NCI-H1930 (cell line): ENCODE results near the gene HAAO.
"Not testable (repeated sequence)": the region's sequence is repeated elsewhere in the genome, so short reads cannot be mapped to it uniquely, and the experiment has no call there.

ENCODE experiments used
- DNase-seq, 2 experiments: peaks; one replicate each; lab custom pipeline; 2025; lab: John Stamatoyannopoulos, UW

The HAAO gene

DNA sequence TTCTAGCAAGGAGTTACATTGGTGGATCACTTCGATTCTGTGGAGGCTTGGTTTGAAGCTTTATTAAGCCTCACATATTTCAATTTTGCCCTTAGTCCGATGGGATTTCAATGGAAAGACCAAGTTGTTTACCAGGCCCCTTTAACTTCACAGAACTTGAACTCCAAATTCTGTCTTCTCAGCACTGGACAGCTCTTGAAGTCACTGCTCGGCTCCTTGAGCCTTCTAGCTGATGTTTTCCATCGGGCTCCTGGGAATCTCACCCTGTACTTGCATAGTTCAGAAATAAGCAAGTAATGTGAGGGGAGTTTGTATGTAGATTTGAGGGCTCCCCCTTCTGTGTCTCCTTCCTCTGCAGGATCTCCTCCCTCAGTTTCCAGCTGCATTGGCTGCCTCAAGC lies 43.5 kb downstream of the HAAO start:
- no peak for DNase-seq

- DNase-seq, result no peak
Measured at GRCh38 chr2:42747422-42747821, 45.0 kb downstream of the HAAO start.

DNA sequence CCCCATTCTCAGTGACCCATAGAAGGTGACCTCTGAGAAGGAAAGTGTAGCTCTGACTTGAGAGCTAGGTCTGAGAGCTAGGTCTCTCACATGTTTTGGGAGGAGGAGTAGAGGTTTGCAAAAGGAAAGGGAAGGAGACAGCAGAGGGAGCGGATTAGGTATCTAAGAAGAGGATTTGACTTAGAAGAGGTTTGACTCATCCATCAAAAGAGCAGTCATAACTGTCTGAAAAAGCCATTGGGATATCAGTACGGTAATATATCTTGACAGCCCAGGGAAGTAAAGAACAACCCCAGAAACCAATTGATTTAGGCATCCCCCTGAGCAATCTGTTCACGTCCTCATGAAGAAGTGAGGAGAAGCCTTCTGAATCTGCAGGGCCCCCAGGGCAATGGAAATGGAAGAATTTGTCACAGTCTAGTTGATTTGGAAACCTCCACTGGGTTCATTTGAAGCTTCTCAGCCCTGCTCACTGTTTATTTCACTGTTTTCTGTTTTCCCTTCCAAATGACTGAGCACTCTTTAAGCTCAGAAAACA lies 47.8 kb downstream of the HAAO start:
- DNase-seq, result no peak

DNA sequence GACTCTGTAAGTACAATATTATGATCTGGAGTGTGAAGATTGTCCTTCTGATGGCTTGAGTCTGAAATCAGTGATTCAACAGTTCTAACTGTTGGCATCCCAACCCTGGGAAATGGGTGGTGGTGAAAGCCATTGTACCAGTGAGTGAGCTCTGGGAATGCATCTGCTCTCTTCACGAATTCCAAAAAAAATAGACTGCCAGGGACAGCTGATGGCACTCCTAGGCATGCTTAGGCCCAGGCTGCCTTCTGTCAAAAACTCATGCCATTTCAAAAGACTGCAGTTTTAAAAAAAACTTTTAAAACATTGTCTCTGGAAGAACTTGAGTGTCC lies 48.8 kb downstream of the HAAO start:
- no peak for DNase-seq

- DNase-seq, result no peak
Measured at GRCh38 chr2:42742740-42743658, 49.4 kb downstream of the HAAO start.

- no peak for DNase-seq
Measured at GRCh38 chr2:42741140-42741539, 51.2 kb downstream of the HAAO start.

- DNase-seq, result no peak
Measured at GRCh38 chr2:42736598-42737322, 55.6 kb downstream of the HAAO start.

DNA sequence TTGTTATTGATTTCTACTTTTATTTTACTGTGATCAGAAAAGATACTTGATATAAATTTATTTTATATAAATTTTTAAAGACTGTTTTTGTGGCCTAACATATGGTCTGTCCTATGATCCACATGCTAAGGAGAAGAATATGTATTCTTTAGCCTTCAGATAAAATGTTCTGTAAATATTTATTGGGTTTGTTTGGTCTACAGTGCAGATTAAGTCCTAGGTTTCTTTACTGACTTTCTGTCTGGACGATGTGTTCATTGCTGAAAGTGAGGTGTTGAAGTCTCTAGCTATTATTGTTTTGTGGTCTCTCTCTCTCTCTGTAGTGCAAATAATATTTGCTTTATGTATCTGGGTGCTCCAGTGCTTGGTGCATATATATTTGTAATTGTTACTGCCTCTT lies 58.5 kb downstream of the HAAO start:
- no peak for DNase-seq

DNA sequence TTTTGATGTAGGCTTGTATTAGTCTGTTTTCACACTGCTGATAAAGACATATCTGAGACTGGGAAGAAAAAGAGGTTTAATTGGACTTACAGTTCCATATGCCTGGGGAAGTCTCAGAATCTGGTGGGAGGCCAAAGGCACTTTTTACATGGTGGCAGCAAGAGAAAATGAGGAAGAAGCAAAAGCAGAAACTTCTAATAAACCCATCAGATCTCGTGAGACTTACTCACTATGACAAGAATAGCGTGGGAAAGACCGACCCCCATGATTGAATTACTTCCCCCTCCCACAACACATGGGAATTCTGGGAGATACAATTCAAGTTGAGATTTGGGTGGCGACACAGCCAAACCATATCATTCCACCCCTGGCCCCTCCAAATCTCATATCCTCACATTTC lies 61.1 kb downstream of the HAAO start:
- not testable (repeated sequence) for DNase-seq

- no peak for DNase-seq
Measured at GRCh38 chr2:42726680-42727079, 65.7 kb downstream of the HAAO start.

DNA sequence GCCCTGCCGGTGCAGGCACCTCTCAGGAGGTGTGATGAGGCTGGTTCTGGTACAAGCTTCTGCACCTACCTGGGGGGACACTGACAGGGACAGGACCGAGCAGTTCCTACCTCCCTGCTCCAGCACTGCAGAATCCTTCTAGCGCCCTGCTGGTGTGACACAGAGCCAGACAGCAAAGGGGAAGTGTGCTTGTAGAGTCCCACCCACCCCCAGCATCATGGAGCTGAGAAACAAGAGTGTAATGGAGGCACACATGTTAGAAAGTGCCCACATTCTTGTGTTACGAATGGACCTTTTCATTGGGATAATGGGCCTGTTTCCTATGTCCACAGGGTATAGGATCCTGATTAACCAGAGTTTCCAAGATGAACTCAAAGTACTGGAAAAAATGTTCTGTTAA lies 66.7 kb downstream of the HAAO start:
- DNase-seq, result no peak

GRCh38 chr2:42724886-42725285 lies 67.5 kb downstream of the HAAO start:
- no peak for DNase-seq

DNA sequence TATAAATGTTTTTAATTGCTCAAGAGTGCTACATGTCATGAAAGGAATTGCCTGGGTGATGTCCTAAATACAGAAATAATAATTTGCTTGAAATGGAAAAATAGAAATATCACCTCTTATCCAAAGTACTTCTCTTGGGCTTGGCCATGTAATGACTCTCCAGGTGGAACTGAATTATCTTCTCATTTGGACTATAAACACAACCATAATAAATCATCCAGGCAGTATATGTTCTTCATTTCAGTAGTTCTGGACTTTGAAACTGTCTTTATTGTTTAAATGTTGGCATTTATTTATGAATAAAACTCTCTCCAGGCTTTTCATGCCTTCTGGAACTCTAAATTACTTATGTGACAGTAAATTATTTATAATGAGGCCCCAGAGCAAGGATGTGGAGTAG lies 68.9 kb downstream of the HAAO start:
- DNase-seq, result no peak

DNA sequence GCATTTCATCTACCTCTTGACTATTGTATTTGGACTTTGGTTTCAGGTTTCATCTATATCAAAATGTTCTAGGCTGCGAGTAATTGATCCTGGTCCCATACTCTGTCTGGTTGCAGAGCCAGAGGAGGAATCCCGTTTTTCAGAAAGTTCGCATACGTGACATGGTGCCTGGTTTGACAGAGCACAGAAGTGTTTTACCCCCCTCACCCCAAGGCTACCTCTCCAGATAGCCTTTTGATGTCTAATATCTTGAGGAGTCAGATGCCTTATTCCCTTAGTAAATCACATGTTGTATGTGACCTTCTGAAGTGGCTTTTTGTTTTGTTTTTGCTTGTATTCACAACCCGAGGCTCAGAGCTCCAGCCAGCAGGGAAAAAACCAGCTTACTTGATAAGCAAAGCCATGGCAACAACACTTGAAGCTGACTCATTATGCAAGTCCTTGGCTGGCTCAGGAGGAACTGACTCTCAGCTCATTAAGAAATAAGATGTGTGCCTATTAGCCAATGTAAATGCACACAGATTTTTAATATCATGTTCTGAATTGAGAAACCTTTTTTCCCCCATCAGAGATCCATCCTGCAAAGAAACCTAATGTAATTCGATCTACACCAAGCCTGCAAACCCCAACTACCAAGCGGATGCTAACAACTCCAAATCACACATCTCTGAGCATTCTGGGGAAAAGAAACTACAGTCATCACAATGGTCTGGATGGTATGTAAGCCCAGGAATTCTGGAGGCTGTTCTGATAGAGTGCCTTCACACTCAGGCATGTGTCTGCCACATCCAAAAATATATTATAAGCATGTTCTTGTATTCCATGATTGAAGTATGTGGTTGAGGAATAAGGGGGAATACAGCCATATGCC lies 69.8 kb downstream of the HAAO start:
- DNase-seq, result no peak

DNA sequence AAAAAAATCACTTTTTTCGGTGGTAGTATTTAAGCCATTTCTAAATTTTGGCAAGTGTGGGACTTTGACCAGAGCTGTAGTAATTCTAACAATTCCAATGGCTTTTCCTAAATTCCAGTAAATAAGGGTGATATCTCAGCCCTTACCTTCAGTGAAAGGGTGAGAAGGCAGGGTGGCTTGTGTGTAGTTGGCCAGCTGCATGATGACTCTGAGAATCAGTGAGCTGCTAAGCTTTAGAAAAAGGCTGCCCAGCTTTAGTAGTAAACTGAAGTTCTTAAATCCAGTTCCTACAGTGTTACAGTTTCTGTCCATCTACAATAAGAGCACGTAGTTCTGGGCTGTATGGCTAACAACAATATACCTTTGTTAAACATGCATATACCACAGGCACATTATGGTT lies 70.5 kb downstream of the HAAO start:
- DNase-seq, result no peak
